Urinary bladder (tissue), 4 donors: Measurements from ENCODE around the gene GPT2. TPM values are rescaled to one million over a fixed set of nuclear protein-coding genes. Genes with fewer than 3 reads are reported as not detected.

Experiments used
- DNase-seq: peaks from one replicate; pipeline ENCODE4 v3.0.0-alpha.2; 2015; ENCODE audit errors: extremely low spot score
- H3K27ac ChIP-seq: one replicate; pipeline ENCODE4 v1.5.1; 2013; ENCODE audit warnings: low read depth, mild to moderate bottlenecking, moderate library complexity
- H3K36me3 ChIP-seq: one replicate; pipeline ENCODE4 v1.6.1; 2013; ENCODE audit warnings: mild to moderate bottlenecking, moderate library complexity; ENCODE audit not compliant: insufficient read depth
- H3K4me1 ChIP-seq: one replicate; pipeline ENCODE4 v1.6.1; 2013; ENCODE audit warnings: mild to moderate bottlenecking, moderate library complexity; ENCODE audit not compliant: insufficient read depth
- H3K4me3 ChIP-seq: one replicate; pipeline ENCODE4 v1.5.1; 2013; ENCODE audit warnings: low read depth, low read length
- WGBS: extraction: QIAGEN DNeasy Blood & Tissue Kit; methylation state at CpG from one replicate; pipeline ENCODE4 v1.1.7; 2013; 5-methylcytosine and 5-hydroxymethylcytosine counted together
- polyA plus RNA-seq: library from polyadenylated mRNA; stranded (reverse); fragments of 200-250 nt; gene quantifications from one replicate; pipeline ENCODE4 v1.2.3, GENCODE V29; 2013
- total RNA-seq: library from RNA; depleted of rRNA; stranded (reverse); fragments of >200 nt; gene quantifications from one replicate; pipeline ENCODE4 v1.2.3, GENCODE V29; 2014
- donor health status: healthy with polysubstance abuse.
- donor health status: healthy.

The GPT2 gene
- total and polyA plus RNA-seq, 2 donors, result 3.7 to 4.8 TPM

DNA sequence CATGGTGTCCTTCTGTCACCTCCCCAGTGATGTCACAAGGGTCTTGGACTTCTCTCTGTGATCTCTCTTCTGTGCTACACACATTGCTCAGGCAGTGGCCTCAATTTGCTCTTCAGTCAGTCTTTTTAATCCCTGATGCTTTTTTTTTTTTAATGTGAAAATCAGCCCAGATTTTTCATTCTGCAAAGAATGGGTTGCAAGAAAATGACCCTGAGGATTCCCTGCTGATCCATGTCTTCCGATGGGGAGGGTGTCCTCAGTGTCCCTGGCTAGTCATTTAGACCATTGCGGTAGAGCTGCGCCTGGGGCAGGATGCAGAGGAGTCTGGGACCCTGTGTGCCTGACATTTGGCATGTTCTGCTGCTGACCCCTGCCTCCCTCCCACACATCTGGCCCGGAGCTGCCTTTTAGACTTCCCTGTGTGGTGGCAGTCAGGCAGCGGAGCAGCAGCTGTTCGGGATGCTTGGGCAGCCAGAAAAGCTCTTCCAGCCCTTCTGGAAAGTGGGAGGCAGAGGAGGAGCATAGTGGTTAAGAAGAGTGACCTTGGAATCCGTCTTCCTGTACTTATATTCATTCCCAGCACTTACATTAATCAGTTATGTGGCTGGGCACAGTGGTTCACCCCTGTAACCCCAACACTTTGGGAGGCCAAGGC lies 12.3 kb downstream of the GPT2 start:
- Histone ChIP-seq H3K27ac (no peak overlapping the region), H3K4me3 (no peak overlapping the region), H3K4me1 (no peaks in the 10 kb centered on the region), H3K36me3 (no peaks in the 10 kb centered on the region)
- WGBS, result 56% methylated on average over 7 of the region's 7 CpGs
- DNase-seq, result no peak

DNA sequence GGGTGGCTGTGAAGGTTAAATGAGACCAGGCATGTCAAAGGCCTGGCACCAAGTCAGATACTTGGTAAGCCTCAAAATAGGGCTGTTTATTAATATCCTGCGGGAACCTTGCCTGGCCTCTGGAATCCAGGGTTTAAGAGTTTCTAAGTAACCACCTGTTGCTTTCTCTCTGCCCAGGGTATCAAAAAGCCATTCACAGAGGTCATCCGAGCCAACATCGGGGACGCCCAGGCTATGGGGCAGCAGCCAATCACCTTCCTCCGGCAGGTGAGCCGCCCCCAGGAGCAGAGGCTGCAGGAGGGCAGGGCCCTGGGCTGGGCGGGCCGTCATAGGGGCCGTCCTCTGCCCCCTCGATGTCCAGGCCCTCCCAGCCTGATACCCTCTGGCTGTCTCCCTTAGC lies 13.3 kb downstream of the GPT2 start:
- no peak overlapping the region for H3K27ac ChIP-seq
- no peaks in the 10 kb centered on the region for H3K36me3 ChIP-seq
- WGBS, result 91% methylated on average over 10 of the region's 10 CpGs
- no peak overlapping the region for H3K4me3 ChIP-seq
- no peak for DNase-seq
- H3K4me1 ChIP-seq, result no peaks in the 10 kb centered on the region

DNA sequence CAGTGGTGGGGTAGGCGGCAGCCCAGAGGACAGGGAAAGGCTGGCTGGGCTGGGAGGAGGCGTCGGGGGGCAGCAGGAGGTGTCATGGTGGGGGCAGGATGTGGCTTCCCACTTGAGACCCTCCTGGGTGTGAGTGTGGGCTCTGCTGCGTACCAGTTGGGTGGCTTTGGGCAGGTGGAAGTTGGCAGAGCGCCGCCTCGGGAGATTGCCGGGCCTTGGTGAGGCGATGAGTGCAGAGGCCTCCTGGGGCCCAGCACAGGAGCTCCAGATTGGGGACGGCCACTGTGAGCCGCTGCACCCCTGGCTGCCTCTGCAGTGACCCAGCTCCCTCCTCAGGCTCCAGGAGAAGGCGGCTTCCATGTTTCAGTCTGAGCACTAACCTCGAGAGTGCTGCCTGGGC lies 13.8 kb downstream of the GPT2 start:
- H3K4me3 ChIP-seq, result no peak overlapping the region
- no peaks in the 10 kb centered on the region for H3K36me3 ChIP-seq
- no peaks in the 10 kb centered on the region for H3K4me1 ChIP-seq
- 93% methylated on average over 13 of the region's 13 CpGs for WGBS
- H3K27ac ChIP-seq, result no peak overlapping the region
- DNase-seq, result no peak

DNA sequence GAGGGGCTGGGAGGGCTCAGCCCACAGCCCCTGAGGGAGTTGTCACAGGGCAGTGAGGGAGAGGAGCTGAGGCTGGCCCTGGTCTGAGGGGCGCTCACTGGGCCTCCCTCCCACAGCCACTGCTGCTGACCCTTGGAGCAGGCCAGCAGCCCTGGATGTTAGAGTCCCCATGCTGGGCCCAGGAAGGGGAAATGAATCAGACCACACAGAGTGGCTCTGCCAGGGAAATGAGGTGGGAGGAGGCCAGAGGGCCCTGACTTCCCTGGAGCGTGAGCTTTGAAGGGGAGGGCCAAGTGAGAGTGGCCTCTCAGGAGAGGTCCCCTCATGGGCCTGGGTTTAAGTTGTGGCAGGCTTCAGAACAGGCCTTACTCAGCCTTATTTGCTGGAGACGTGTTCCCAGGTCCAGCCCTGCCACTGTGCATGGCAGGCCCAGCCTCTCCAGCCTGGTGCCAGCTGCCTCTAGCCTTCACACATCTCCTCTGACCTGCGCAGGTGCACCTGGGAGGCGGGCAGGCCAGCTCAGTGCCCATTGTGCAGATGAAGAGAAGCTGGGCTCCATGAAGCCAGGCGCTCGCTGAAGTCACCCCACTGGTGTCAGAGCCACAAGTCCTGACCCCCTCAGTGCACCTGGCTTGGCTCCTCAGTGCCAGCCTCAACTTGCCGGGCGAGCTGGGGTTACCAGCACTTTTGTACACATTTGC lies 15.4 kb downstream of the GPT2 start:
- H3K4me1 ChIP-seq, result no peaks in the 10 kb centered on the region
- H3K27ac ChIP-seq, result no peak overlapping the region
- DNase-seq, result no peak
- no peak overlapping the region for H3K4me3 ChIP-seq
- no peaks in the 10 kb centered on the region for H3K36me3 ChIP-seq
- 95% methylated on average over 9 of the region's 9 CpGs for WGBS

DNA sequence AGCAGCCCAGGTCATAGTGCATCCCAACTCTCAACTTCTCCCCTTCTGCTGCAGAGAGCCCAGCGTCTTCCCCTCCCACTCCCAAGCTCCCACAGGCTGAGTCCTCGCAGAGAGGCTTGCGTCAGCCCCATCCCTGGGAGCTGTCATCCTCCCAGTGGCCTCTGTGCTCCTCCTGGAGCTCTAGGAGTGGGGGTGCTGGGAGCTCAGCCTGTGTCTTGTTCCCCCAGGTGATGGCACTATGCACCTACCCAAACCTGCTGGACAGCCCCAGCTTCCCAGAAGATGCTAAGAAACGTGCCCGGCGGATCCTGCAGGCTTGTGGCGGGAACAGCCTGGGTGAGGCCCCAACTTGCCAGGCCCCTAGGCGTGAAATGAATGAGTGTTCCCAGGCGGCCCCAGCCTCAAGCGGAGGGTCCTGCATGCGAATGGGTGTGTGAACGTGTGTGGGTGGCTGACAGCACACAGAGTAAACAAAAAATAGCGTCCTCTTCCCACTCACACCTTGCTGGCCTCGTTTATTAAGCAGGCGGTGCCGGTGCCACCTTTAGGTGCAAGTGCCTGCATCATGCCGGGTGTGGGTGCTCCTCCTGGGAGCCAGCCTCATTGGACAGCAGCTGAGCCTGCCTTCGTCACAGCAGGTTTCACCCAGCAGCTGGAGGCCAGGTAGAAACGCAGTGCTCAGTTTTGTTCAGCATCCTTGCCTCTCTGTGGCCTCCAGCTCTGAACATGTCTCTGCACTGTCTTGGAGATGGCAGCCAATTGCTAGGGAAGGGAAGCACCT lies 16.5 kb downstream of the GPT2 start:
- H3K4me1 ChIP-seq, result no peaks in the 10 kb centered on the region
- 89% methylated on average over 19 of the region's 19 CpGs for WGBS
- H3K4me3 ChIP-seq, result no peak overlapping the region
- no peak overlapping the region for H3K27ac ChIP-seq
- H3K36me3 ChIP-seq, result no peaks in the 10 kb centered on the region
- no peak for DNase-seq

DNA sequence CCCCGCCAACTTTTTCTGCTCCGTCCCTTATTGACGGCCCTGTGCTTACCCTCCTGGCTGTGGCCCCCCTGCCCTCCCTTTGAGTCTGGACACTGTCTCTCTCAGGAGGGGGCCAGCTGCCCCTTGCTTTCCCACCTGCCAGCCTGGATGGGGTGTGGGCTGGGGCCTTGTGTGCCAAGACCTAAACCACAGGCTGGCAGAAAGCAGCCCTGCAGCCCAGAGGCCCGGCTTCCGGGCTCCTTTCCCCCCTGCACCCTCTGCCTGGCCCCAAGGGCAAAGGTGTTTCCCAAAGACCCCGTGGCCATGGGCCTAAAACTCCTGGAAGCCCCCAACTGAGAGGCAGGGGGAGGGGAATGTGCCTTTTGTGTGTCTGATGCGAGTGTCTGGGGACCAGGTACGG lies 17.5 kb downstream of the GPT2 start:
- H3K36me3 ChIP-seq, result no peaks in the 10 kb centered on the region
- WGBS, result 94% methylated on average over 8 of the region's 8 CpGs
- no peak overlapping the region for H3K27ac ChIP-seq
- no peak overlapping the region for H3K4me3 ChIP-seq
- DNase-seq, result no peak
- H3K4me1 ChIP-seq, result no peaks in the 10 kb centered on the region

DNA sequence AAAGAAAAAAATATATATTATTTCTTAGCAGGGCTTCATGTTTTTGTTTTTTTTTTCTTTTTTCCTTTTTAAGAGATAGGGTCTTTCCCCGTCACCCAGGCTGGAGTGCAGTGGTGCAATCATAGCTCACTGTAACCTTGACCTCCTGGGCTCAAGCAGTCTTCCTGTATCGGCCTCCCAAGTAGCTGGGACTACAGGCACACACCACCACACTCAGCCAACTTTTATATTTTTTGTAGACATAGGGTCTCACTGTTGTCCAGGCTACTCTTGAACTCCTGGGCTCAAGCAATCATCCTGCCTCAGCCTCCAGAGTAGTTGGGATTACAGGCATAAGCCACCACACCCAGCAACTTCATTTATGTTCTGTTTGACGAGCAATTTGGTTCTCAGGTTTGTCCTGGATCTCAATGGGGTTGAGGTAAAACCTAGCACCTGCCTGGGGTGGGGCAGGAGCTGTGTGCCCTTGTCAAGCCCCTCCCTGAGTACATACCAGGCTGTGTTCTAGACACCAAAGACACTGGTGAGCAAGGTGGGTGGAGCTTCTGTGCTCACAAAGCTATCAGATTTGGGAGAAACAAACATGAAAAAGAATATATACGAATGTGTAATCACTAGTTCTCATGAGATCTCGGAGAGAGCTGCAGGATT lies 19.2 kb downstream of the GPT2 start:
- no peaks in the 10 kb centered on the region for H3K4me1 ChIP-seq
- no peaks in the 10 kb centered on the region for H3K36me3 ChIP-seq
- no peak overlapping the region for H3K27ac ChIP-seq
- no peak overlapping the region for H3K4me3 ChIP-seq
- no peak for DNase-seq
- 95% methylated on average over 5 of the region's 5 CpGs for WGBS

DNA sequence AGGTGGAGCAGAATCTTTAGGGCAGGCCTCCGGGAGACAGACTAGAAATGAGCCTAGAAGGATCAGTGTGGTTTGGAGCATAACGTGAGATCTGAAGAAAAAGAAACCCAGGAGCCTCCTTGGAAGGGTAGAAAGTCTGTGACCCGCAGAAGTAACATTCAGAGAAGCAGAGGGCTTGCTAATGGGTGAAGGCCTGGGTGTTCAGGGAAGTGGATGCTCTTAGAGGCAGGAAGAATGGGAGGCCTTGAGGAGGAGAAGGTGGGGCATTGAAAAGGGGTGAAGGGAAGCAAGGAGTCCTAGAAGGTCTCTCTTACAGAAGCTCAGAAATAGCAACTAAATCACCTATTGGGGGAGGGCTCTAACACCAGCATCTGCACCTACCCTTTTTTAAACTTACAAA lies 20.3 kb downstream of the GPT2 start:
- Histone ChIP-seq H3K36me3 (no peaks in the 10 kb centered on the region), H3K4me3 (no peak overlapping the region), H3K27ac (no peak overlapping the region), H3K4me1 (no peaks in the 10 kb centered on the region)
- 94% methylated on average over 3 of the region's 3 CpGs for WGBS
- no peak for DNase-seq

DNA sequence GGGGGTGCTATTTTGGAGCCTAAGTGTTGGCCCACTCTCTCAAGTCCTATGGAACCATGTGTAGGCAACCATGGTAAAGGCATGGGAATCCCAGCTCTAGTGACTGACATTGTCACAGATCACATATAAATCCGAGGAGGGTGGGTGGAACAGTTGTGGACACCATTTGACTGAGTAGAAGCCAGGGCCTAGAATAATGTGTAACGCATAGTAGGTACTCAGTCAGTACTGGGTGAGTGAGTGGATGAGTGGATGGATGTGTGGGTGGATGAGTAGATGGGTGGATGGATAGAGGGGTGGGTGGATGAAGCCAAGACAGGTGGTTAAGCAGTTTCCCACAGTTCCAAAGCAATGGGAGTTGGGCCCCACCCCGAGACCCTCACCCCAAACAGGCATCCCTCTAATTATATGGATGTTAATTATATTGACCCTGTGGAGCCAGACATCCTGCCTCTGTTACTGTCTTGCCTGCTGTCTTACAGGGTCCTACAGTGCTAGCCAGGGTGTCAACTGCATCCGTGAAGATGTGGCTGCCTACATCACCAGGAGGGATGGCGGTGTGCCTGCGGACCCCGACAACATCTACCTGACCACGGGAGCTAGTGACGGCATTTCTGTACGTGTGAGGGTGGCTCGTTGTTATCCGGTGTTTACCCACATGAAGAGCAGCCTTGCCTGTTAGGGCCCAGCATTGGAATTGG lies 22.3 kb downstream of the GPT2 start:
- H3K36me3 ChIP-seq, result no peaks in the 10 kb centered on the region
- WGBS, result 93% methylated on average over 12 of the region's 12 CpGs
- no peaks in the 10 kb centered on the region for H3K4me1 ChIP-seq
- no peak for DNase-seq
- H3K4me3 ChIP-seq, result no peak overlapping the region
- no peak overlapping the region for H3K27ac ChIP-seq

DNA sequence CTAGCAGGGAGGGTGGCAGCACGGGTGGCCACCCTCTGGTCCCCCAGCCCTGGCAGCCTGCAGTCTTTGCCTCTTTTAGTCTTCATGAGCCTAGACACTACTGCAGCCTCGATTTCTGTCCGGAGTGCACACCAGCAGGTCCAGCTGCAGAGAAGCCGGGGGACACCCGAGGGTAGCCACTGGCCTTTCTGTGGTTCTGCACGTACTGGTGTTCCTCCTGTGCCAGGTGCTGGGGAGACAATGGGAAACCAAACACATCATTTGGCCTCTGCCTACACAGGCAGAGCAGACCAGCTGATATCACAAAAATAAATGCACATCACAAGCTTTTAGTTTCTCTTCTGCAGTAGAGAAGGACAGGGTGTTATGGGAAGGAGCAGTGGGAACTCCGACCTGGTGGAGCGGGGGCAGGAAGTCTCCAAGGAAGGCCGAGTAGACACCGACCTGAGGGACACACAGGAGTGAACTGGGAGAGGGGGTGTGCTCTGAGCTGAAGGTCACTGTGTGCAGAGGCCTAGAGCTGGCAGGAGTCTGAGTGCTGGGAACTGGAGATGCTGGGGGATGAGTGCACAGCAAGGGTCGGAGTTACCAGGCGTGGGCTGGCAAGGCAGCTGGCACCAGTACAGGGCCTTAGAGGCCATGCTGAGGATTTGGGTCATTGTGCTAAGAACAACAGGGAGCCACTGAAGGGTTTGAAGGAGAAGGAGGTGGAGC lies 23.1 kb downstream of the GPT2 start:
- H3K4me1 ChIP-seq, result no peaks in the 10 kb centered on the region
- H3K27ac ChIP-seq, result no peak overlapping the region
- no peak overlapping the region for H3K4me3 ChIP-seq
- DNase-seq, result no peak
- 90% methylated on average over 12 of the region's 12 CpGs for WGBS
- no peaks in the 10 kb centered on the region for H3K36me3 ChIP-seq

DNA sequence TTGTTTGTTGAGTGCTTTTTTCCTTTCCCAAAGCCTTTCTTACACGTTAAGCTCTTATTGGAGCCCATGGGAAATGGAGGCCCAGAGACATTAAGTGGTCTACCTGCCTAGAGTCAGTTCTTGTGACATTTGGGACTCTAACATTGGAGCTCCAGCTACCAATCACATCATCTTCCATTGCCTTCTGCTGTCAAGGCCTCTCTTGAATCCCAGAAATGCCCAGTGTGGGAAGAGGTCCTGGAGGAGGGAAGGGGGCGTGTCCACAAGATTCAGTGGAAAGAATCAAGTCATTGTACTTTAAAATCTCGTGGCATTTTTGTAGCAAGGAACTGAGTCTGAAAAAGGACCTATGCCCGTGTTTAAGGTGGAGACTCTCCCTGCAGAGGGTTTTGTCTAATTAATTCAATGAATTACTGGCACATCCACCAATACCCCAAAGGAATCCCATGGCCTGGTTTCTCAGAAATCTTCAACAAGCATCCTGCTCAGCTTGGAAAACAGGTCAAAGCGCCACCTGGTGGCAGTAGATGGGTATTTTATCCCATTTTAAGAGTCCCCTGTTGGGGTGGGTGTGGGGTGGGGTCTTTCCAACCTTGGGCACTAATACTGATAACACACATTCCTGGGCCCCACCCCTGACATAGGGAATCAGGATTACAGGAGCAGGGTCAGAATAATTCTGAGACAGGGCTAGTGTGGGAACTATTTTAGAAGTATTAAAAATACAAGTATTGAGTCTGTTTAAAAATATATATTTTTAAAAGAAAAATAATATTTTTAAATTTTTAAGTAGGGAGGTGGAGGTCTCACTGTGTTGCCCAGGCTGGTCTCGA lies 24.6 kb downstream of the GPT2 start:
- Histone ChIP-seq H3K4me1 (no peaks in the 10 kb centered on the region), H3K4me3 (no peak overlapping the region), H3K36me3 (no peaks in the 10 kb centered on the region), H3K27ac (no peak overlapping the region)
- 51% methylated on average over 6 of the region's 6 CpGs for WGBS
- peak; percentile 50 for DNase-seq

DNA sequence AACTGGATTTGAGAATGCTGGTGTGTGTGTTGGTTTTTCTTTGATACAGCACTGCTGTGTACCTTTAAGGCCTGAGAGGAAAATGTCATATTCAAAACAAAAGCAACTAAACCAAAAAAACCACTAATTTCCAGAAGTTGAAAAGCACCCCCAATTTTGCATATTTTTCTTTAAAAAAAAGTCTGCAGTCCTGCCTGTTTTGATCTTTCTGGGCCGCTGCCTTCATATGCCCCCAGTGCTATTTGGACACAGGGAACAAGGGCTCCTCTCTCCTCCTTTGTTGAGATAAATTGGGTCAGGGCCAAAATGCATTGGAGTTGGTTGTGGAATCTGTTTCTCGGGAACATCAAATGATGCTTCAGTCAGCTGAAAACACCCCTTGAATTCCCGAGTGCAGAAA lies 26.9 kb downstream of the GPT2 start:
- Histone ChIP-seq H3K27ac (no peak overlapping the region), H3K4me3 (no peak overlapping the region), H3K36me3 (no peaks in the 10 kb centered on the region), H3K4me1 (no peaks in the 10 kb centered on the region)
- WGBS, result 70% methylated on average over 3 of the region's 3 CpGs
- no peak for DNase-seq
